Suprapubic skin (tissue), 4 donors: ENCODE data around the gene ZMYND19. TPM values are rescaled to one million over a fixed set of nuclear protein-coding genes. Genes with fewer than 3 reads are reported as not detected.

Experiments
- DNase-seq, 2 donors: peaks; one replicate each; pipeline ENCODE4 v3.0.0-alpha.2; 2019; ENCODE audit warnings: low spot score in 2 of 2
- H3K27ac ChIP-seq: fragments of 200-600 bp; sonication (generic); one replicate; pipeline ENCODE4 v1.5.1; 2019
- H3K27me3 ChIP-seq: fragments of 200-600 bp; sonication (generic); one replicate; pipeline ENCODE4 v1.5.1; 2019
- H3K36me3 ChIP-seq: fragments of 200-600 bp; sonication (generic); one replicate; pipeline ENCODE4 v1.5.1; 2019
- H3K4me1 ChIP-seq: fragments of 200-600 bp; sonication (generic); one replicate; pipeline ENCODE4 v1.5.1; 2019
- H3K4me3 ChIP-seq: fragments of 200-600 bp; sonication (generic); one replicate; pipeline ENCODE4 v1.5.1; 2019; ENCODE audit warnings: mild to moderate bottlenecking
- H3K9me3 ChIP-seq: fragments of 200-600 bp; sonication (generic); one replicate; pipeline ENCODE4 v1.5.1; 2019
- EP300 ChIP-seq: sonication (generic); formaldehyde crosslinking; IDR thresholded peaks from one replicate; pipeline ENCODE4 v1.6.1; 2017; ENCODE audit warnings: antibody characterized with exemption
- POLR2A ChIP-seq, 2 donors: fragments of 450-650 bp; IDR thresholded peaks; one replicate each; pipeline ENCODE4 v1.6.1; 2017; ENCODE audit warnings: antibody characterized with exemption in 2 of 2, mild to moderate bottlenecking in 2 of 2, moderate library complexity in 2 of 2
- POLR2AphosphoS5 ChIP-seq, 3 donors: sonication (generic); formaldehyde crosslinking; IDR thresholded peaks; one replicate each; pipeline ENCODE4 v1.6.1; 2017; ENCODE audit warnings: antibody characterized with exemption in 3 of 3
- WGBS: methylation state at CpG from one replicate; pipeline ENCODE4 v1.1.5; 2018; 5-methylcytosine and 5-hydroxymethylcytosine counted together
- total RNA-seq, 4 donors: library from RNA; depleted of rRNA; stranded (reverse); fragments of >200 nt; gene quantifications; one replicate each; pipeline ENCODE4 v1.1.0, GENCODE V29; 2016
- TF ChIP-seq, protein P1 (sequence below), 2 donors: fragments of 200-600 bp in 1 of 2; fragments of 450-650 bp in 1 of 2; sonication (generic) in 1 of 2; IDR thresholded peaks; one replicate each; pipeline ENCODE4 v1.5.1; 2016 to 2019; ENCODE audit warnings: antibody characterized with exemption in 2 of 2, mild to moderate bottlenecking in 1 of 2, moderate library complexity in 1 of 2

ZMYND19 gene
- total RNA-seq, 4 donors from 2014 or later, result 19.2 to 39.4 (median 28.3) TPM

DNA sequence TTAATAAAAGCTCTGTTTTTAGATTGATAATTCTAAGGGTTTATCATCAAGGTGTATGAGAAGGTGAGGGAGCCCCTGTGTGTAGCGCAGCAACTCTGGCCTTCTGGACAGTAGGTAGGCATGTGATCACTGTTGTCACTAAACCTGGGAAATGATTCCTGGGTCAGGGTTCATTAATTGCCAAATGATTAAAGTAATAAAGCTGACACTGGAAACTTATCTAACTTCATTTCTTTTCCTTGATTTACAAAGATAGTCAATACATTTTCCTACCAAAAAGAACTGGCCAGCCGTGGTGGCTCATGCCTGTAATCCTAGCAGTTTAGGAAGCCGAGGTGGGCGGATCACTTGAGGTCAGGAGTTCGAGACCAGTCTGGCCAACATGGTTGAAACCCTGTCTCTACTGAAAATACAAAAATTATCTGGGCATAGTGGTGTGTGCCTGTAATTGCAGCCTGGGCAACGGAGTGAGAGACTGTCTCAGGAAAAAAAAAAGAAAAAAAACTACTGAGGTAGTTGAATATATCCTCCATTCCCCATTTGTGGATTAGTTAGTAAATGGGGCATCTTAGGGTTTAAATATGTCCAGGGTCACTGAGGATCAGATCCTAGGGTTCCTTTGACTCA, 30.9 kb upstream of the ZMYND19 start:
- no peak overlapping the region for H3K27ac ChIP-seq
- H3K9me3 ChIP-seq, result no peaks in the 10 kb centered on the region
- no peaks in the 10 kb centered on the region for H3K36me3 ChIP-seq
- H3K4me3 ChIP-seq, result no peak overlapping the region
- TF ChIP-seq, protein P1, sequence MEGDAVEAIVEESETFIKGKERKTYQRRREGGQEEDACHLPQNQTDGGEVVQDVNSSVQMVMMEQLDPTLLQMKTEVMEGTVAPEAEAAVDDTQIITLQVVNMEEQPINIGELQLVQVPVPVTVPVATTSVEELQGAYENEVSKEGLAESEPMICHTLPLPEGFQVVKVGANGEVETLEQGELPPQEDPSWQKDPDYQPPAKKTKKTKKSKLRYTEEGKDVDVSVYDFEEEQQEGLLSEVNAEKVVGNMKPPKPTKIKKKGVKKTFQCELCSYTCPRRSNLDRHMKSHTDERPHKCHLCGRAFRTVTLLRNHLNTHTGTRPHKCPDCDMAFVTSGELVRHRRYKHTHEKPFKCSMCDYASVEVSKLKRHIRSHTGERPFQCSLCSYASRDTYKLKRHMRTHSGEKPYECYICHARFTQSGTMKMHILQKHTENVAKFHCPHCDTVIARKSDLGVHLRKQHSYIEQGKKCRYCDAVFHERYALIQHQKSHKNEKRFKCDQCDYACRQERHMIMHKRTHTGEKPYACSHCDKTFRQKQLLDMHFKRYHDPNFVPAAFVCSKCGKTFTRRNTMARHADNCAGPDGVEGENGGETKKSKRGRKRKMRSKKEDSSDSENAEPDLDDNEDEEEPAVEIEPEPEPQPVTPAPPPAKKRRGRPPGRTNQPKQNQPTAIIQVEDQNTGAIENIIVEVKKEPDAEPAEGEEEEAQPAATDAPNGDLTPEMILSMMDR (IDR thresholded peaks at IDR 0.05), result peak; percentile 19 to 38
- TF ChIP-seq POLR2A (IDR thresholded peaks at IDR 0.05) (no peak), POLR2AphosphoS5 (IDR thresholded peaks at IDR 0.05) (no peak), EP300 (no peak)
- peaks cover 40% of the 10 kb centered on the region for H3K4me1 ChIP-seq
- no peak for DNase-seq
- H3K27me3 ChIP-seq, result no peaks in the 10 kb centered on the region
- 50% methylated on average over 6 of the region's 6 CpGs for WGBS

DNA sequence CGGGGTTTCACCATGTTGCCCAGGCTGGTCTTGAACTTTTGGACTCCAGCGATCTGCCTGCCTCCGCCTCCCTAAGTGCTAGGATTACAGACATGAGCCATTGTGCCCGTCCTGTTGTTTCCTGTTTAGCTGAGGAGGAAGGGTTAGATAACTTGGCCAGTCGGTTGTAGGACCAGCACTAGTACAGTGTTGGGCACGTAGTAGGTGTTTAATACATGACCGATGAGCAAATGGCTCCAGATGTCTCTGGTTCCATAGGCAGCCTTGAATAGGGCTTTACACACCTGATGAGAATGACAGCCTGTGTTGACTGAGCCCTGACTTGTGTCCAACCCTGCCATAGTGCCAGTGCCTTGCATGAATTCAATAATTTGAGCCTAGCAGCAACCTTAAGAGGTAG, 30.3 kb upstream of the ZMYND19 start:
- no peak for DNase-seq
- Histone ChIP-seq H3K4me3 (peak overlapping the region; percentile 80), H3K4me1 (peaks cover 42% of the 10 kb centered on the region), H3K36me3 (peaks cover 3% of the 10 kb centered on the region), H3K9me3 (no peaks in the 10 kb centered on the region), H3K27me3 (no peaks in the 10 kb centered on the region), H3K27ac (no peak overlapping the region)
- TF ChIP-seq EP300 (no peak), POLR2A (IDR thresholded peaks at IDR 0.05) (no peak), POLR2AphosphoS5 (IDR thresholded peaks at IDR 0.05) (no peak)
- TF ChIP-seq, protein P1 (IDR thresholded peaks at IDR 0.05), result no peak
- 80% methylated on average over 7 of the region's 7 CpGs for WGBS

DNA sequence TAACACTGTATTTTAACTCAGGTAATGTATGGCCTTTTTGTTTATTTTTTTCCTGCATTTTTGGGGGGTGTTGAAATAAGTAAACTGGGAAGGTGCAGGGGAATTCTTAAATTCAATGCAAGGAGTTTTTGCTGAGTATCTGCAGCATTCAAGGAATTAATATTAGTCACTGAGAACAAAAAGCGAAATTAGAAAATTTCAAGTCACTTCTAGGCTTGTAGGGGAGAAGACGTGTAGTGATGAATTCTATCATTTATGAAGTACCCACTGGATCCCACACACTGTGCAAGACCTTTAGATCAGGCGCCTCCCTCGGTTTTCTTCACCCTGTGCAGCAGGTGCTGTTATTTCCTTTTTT, 29.7 kb upstream of the ZMYND19 start:
- no peak for DNase-seq
- Histone ChIP-seq H3K27me3 (no peaks in the 10 kb centered on the region), H3K36me3 (peaks cover 8% of the 10 kb centered on the region), H3K9me3 (no peaks in the 10 kb centered on the region), H3K4me1 (peaks cover 48% of the 10 kb centered on the region), H3K27ac (peak overlapping the region; percentile 91), H3K4me3 (peak overlapping the region; percentile 80)
- 49% methylated on average over 4 of the region's 4 CpGs for WGBS
- no peak for TF ChIP-seq POLR2AphosphoS5 (IDR thresholded peaks at IDR 0.05)
- TF ChIP-seq, protein P1 (IDR thresholded peaks at IDR 0.05), result no peak
- TF ChIP-seq POLR2A (IDR thresholded peaks at IDR 0.05), result no peak
- TF ChIP-seq EP300, result no peak

DNA sequence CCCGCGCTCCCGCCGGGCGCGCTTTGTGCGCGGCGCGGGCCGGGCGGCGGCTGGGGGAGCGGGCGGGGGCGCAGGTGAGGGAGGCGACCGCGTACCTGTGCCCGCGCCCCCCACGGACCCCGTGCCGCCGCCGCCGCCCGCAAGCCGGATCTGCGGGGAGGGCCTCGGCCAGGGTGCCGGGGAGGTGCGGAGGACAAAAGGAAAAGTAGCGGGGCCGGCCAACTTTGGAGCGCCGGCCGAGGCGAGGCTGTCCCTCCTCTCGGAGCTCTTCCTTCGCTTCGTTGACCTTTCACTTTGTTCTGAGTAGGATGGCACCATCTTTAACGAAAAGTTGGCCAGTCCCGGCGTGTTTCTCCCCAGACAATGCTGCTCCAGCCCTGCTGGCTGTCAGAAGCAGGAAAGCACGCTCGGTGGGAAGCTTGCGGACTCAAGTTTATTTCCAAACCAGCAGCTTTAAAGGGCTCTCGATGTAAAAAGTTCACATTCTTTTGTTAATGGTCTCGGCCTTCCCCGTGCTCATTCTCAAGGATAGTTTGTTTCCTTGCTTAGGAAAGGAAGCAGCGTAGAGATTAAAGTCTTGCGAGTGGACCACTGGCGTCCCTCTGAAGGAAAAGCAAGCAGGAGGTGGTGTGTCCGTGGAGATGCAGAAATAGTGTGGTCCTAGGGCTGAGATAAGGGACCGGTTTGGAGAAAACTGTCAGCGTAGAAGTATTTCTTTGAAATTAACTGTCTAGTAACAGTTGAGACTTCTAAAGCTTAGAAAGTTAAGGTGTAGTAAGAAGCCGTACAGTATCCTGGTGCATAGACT, 29.1 kb upstream of the ZMYND19 start:
- Histone ChIP-seq H3K4me3 (peak overlapping the region; percentile 80), H3K4me1 (peaks cover 54% of the 10 kb centered on the region), H3K36me3 (peaks cover 14% of the 10 kb centered on the region), H3K27me3 (no peaks in the 10 kb centered on the region), H3K27ac (peak overlapping the region; percentile 91), H3K9me3 (no peaks in the 10 kb centered on the region)
- no peak for TF ChIP-seq POLR2AphosphoS5 (IDR thresholded peaks at IDR 0.05)
- no peak for TF ChIP-seq EP300
- TF ChIP-seq, protein P1 (IDR thresholded peaks at IDR 0.05), result no peak
- TF ChIP-seq POLR2A (IDR thresholded peaks at IDR 0.05), result no peak
- no peak for DNase-seq
- WGBS, result under 1% methylated on average over 28 of the region's 58 CpGs
